Ecto neural progenitor cell (in vitro differentiated cells): ENCODE data around the gene LSR.

ENCODE experiments used
- DNase-seq: peaks from one replicate; pipeline ENCODE4 v3.0.0-alpha.2; 2018; ENCODE audit warnings: low spot score

The LSR gene

DNA sequence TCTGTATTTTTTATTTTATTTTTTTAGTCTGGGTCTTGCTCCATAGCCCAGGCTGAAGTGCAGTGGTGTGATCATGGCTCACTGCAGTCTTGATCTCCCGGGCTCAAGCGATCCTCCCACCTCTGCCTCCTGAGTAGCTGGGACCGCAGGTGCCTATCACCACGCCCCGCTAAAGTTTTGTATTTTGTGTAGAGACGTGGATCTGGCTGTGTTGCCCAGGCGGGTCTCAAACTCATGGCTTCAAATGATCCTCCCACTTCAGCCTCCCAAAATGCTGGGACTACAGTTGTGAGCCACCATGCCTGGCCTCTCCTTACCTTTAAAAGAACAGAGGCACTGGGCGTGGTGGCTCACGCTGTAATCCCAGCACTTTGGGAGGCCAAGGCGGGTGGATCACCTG lies 38.9 kb downstream of the LSR start:
- DNase-seq, result no peak

GRCh38 chr19:35288331-35288730 lies 39.5 kb downstream of the LSR start:
- DNase-seq, result no peak

GRCh38 chr19:35288906-35289305 lies 40.1 kb downstream of the LSR start:
- no peak for DNase-seq

DNA sequence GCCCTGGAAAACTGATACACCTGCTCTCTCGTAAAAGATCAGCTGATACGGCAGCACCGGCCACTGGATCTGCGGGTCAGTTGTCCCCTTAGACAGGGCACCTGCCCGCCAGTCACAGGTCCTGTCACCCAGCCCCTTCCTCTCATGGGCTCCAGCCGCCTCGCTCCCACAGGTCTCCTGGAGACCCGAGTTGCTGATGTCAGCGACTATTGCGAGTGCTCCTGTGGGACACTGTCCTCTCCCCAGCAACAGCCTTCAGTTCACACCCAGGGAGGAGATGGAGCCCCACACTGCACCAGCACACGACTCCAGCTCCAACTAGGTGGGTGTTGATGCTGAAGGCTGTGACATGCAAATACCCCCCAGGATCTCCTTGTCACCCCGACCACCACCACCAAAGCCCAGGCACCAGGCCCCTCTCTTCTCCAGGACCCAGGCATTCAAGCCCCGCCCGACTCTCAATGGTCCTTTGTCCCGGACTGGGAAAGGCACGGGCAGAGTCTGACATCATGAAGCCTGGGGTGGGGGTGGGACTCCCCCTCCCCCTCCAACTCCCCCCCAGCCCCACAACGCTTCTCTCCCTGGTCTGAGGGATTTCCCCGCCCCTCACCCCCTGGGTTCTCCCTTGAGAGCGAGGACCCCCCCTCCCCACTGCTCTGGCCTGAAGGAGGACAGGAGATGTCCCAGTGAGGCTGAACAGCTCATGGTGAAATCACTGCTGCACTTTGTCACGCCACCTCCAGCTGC lies 41.8 kb downstream of the LSR start:
- no peak for DNase-seq

GRCh38 chr19:35291259-35291658 lies 42.5 kb downstream of the LSR start:
- DNase-seq, result no peak

- no peak for DNase-seq
Observed at GRCh38 chr19:35291916-35292315, 43.1 kb downstream of the LSR start, which contains the start of gene MAG. TSS of gene MAG (plus strand) at chr19:35292161. CDS start at chr19:35295409, 3,248 bp downstream.

- no peak for DNase-seq
Observed at GRCh38 chr19:35292421-35293362, 43.9 kb downstream of the LSR start.

DNA sequence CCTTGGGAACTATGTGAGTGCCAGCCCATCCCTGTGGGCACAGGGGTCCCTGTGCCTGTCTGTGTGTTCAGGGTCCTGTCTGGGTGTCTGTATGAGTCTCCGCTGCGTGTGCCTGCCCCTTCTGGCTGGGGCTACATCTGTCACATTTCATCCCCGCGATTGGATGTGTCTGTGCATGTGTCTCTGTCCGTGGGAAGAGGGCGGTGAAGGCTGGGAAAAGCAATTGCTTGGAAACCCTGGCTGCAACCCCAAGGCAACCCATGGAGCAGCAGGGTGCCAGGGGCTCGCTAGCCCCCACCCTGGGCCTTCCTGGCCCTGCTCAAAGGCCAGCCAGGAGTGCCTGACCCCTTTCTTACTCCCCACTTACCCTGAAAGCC lies 44.5 kb downstream of the LSR start:
- no peak for DNase-seq

GRCh38 chr19:35293808-35294207 lies 45.0 kb downstream of the LSR start:
- DNase-seq, result no peak

GRCh38 chr19:35294328-35294727 lies 45.5 kb downstream of the LSR start:
- DNase-seq, result no peak

GRCh38 chr19:35294859-35295791 lies 46.3 kb downstream of the LSR start:
- no peak for DNase-seq

DNA sequence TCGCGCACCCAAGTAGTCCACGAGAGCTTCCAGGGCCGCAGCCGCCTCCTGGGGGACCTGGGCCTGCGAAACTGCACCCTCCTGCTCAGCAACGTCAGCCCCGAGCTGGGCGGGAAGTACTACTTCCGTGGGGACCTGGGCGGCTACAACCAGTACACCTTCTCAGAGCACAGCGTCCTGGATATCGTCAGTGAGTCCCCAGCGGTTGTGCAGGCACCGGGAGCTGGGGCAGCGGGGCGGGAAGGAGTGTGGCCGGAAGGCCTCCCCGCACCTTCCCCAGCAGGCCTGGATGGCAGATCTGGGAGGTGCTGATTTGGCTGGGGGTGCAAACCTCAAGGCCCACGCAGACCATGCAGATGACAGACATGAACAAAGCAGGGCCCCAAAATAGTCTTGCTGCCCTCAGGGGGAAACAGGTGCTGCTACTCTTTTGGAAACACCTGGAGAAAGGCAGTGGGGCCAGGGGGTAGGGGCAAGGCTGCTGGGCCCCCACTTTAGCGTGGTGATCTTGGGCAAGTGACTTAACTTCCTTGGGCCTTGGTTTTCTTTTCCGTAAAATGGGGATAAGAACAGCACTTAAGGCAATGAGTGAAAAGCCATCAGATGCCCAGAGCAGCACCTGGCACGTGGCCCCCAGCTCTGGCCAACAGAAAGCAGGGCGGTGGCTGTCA lies 47.1 kb downstream of the LSR start:
- DNase-seq, result no peak

- DNase-seq, result no peak
Observed at GRCh38 chr19:35296644-35297514, 48.1 kb downstream of the LSR start.

- DNase-seq, result no peak
Observed at GRCh38 chr19:35297515-35297848, 48.7 kb downstream of the LSR start.

- DNase-seq, result no peak
Observed at GRCh38 chr19:35297922-35298321, 49.1 kb downstream of the LSR start.

- DNase-seq, result no peak
Observed at GRCh38 chr19:35298561-35298972, 49.8 kb downstream of the LSR start.

DNA sequence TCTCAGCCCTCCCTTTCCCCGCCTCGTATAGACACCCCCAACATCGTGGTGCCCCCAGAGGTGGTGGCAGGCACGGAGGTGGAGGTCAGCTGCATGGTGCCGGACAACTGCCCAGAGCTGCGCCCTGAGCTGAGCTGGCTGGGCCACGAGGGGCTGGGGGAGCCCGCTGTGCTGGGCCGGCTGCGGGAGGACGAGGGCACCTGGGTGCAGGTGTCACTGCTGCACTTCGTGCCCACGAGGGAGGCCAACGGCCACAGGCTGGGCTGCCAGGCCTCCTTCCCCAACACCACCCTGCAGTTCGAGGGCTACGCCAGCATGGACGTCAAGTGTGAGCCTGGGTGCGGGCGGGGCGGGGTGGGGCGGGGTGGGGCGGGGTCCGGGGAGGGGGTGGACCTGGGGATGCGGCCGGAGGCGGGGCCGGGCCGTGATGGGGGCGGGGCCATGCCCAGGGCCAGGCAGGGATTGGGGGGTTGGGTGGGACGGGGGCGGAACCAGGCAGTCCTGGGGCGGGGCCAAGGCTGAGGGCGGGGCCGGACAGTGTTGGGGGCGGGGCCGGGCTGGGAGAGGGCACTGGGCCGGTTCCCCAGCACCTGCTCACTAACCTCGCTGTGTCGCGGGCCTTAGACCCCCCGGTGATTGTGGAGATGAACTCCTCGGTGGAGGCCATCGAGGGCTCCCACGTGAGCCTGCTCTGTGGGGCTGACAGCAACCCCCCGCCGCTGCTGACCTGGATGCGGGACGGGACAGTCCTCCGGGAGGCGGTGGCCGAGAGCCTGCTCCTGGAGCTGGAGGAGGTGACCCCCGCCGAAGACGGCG lies 50.9 kb downstream of the LSR start:
- DNase-seq, result no peak

- no peak for DNase-seq
Observed at GRCh38 chr19:35300339-35300649, 51.5 kb downstream of the LSR start.

- DNase-seq, result no peak
Observed at GRCh38 chr19:35301961-35302360, 53.2 kb downstream of the LSR start.

DNA sequence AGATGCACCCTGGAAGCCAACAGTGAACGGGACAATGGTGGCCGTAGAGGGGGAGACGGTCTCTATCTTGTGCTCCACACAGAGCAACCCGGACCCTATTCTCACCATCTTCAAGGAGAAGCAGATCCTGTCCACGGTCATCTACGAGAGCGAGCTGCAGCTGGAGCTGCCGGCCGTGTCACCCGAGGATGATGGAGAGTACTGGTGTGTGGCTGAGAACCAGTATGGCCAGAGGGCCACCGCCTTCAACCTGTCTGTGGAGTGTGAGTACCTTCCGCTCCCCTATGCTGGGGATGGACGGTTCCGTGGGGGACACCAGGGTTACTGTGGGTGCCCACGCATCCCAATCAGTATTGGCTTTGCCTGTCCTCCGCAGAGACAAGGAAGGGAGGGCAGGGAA lies 53.6 kb downstream of the LSR start:
- DNase-seq, result no peak
